Gastroesophageal sphincter (tissue), 4 donors: ENCODE measurements around the gene STAT6. TPM values are rescaled to one million over a fixed set of nuclear protein-coding genes. Genes with fewer than 3 reads are reported as not detected.

Source experiments
- ATAC-seq: fragments of 150-250 bp; one replicate; pipeline ENCODE4 v1.9.1; 2016; ENCODE audit warnings: mild to moderate bottlenecking, moderate library complexity
- H3K27ac ChIP-seq, 4 donors: fragments of 200-600 bp; sonication (generic) in 3 of 4; 1 replicate in 3 of 4; 2 replicates in 1 of 4; pipeline ENCODE4 v1.5.1; 2016 to 2019
- H3K27me3 ChIP-seq: fragments of 200-600 bp; sonication (generic); one replicate; pipeline ENCODE4 v1.5.1; 2019
- H3K36me3 ChIP-seq, 2 donors: fragments of 200-600 bp; sonication (generic); one replicate each; pipeline ENCODE4 v1.5.1; 2019; ENCODE audit warnings: control low read depth in 1 of 2
- H3K4me1 ChIP-seq, 3 donors: fragments of 200-600 bp; sonication (generic); 1 replicate in 2 of 3; 2 replicates in 1 of 3; pipeline ENCODE4 v1.5.1; 2016 to 2019; ENCODE audit warnings: control low read depth in 2 of 3
- H3K4me3 ChIP-seq, 2 donors: fragments of 200-600 bp; sonication (generic); one replicate each; pipeline ENCODE4 v1.5.1; 2019; ENCODE audit warnings: mild to moderate bottlenecking in 1 of 2, moderate library complexity in 1 of 2
- H3K9me3 ChIP-seq, 3 donors: fragments of 200-600 bp; sonication (generic); one replicate each; pipeline ENCODE4 v1.5.1; 2017 to 2019; ENCODE audit warnings: control low read depth in 2 of 3
- CTCF ChIP-seq, 4 experiments: fragments of 200-600 bp in 2 of 4; fragments of 450-650 bp in 2 of 4; sonication (generic) in 1 of 4; IDR thresholded peaks; one replicate each; pipeline ENCODE4 v1.5.1; 2017 to 2019; ENCODE audit warnings: antibody characterized with exemption in 4 of 4, mild to moderate bottlenecking in 2 of 4, moderate library complexity in 2 of 4
- EP300 ChIP-seq: sonication (generic); formaldehyde crosslinking; IDR thresholded peaks from one replicate; pipeline ENCODE4 v1.6.1; 2017; ENCODE audit warnings: antibody characterized with exemption, mild to moderate bottlenecking
- POLR2A ChIP-seq, 2 donors: fragments of 450-650 bp; IDR thresholded peaks; one replicate each; pipeline ENCODE4 v1.6.1; 2017; ENCODE audit warnings: antibody characterized with exemption in 2 of 2, mild to moderate bottlenecking in 2 of 2, moderate library complexity in 1 of 2
- POLR2AphosphoS5 ChIP-seq: sonication (generic); formaldehyde crosslinking; IDR thresholded peaks from one replicate; pipeline ENCODE4 v1.6.1; 2017; ENCODE audit warnings: antibody characterized with exemption
- WGBS, 2 donors: methylation state at CpG; one replicate each; pipeline ENCODE4 v1.1.5; 2018; ENCODE audit warnings: low coverage in 1 of 2; 5-methylcytosine and 5-hydroxymethylcytosine counted together
- total RNA-seq, 4 donors: library from RNA; depleted of rRNA; stranded (reverse); fragments of >200 nt; gene quantifications; one replicate each; pipeline ENCODE4 v1.1.0, GENCODE V29; 2016

The STAT6 gene
- total RNA-seq, 4 donors from 2014 or later = 92.5 to 166 (median 156) TPM

GRCh38 chr12:57092529-57092862, 18.7 kb downstream of the STAT6 start:
- Histone ChIP-seq H3K27me3 (no peaks in the 10 kb centered on the region), H3K9me3 (no peaks in the 10 kb centered on the region), H3K4me1 (peaks cover 5 to 76% (median 44%) of the 10 kb centered on the region in 3 donors), H3K27ac (peak overlapping the region in 3 of 4 donors; percentile 99 to 100 (median 100)), H3K36me3 (peaks cover 0 to 63% of the 10 kb centered on the region in 2 donors), H3K4me3 (peak overlapping the region in 1 of 2 donors; percentile 95)
- WGBS, 2 donors = 36 to 51% methylated on average over 4 to 5 of the region's 5 CpGs
- no peak for ATAC-seq
- TF ChIP-seq EP300 (no peak), POLR2A (IDR thresholded peaks at IDR 0.05) (no peak), CTCF (IDR thresholded peaks at IDR 0.05) (no peak), POLR2AphosphoS5 (no peak)

- no peaks in the 10 kb centered on the region for H3K27me3 ChIP-seq
- peaks cover 5 to 74% (median 44%) of the 10 kb centered on the region in 3 donors for H3K4me1 ChIP-seq
- ATAC-seq = no peak
- TF ChIP-seq EP300 = no peak
- TF ChIP-seq CTCF (IDR thresholded peaks at IDR 0.05) = no peak
- TF ChIP-seq POLR2AphosphoS5 = no peak
- TF ChIP-seq POLR2A (IDR thresholded peaks at IDR 0.05) = no peak
- H3K9me3 ChIP-seq = no peaks in the 10 kb centered on the region
- peak overlapping the region in 3 of 4 donors; percentile 99 to 100 (median 100) for H3K27ac ChIP-seq
- H3K4me3 ChIP-seq = peak overlapping the region in 1 of 2 donors; percentile 95
- peaks cover 0 to 57% of the 10 kb centered on the region in 2 donors for H3K36me3 ChIP-seq
- 53 to 57% methylated on average over 5 to 15 of the region's 25 CpGs for WGBS, 2 donors
Observed at GRCh38 chr12:57091638-57092528, 19.3 kb downstream of the STAT6 start.

- H3K4me3 ChIP-seq = peak overlapping the region in 1 of 2 donors; percentile 95
- H3K27ac ChIP-seq = peak overlapping the region in 3 of 4 donors; percentile 99 to 100 (median 100)
- H3K27me3 ChIP-seq = no peaks in the 10 kb centered on the region
- H3K36me3 ChIP-seq = peaks cover 0 to 49% of the 10 kb centered on the region in 2 donors
- no peak for ATAC-seq
- no peaks in the 10 kb centered on the region for H3K9me3 ChIP-seq
- 59% methylated on average over 5 of the region's 22 CpGs; no CpG with 5 or more reads in 1 of the 2 donors for WGBS, 2 donors
- peaks cover 5 to 72% (median 44%) of the 10 kb centered on the region in 3 donors for H3K4me1 ChIP-seq
- TF ChIP-seq POLR2A (IDR thresholded peaks at IDR 0.05) (no peak), POLR2AphosphoS5 (peak; percentile 10), CTCF (IDR thresholded peaks at IDR 0.05) (peak in 3 of 4 experiments; percentile 24 to 30 (median 26))
Observed at GRCh38 chr12:57090924-57091637, 20.1 kb downstream of the STAT6 start.

- TF ChIP-seq POLR2AphosphoS5 = no peak
- peaks cover 0 to 43% of the 10 kb centered on the region in 2 donors for H3K36me3 ChIP-seq
- no peaks in the 10 kb centered on the region for H3K9me3 ChIP-seq
- peaks cover 5 to 75% (median 44%) of the 10 kb centered on the region in 3 donors for H3K4me1 ChIP-seq
- H3K27ac ChIP-seq = peak overlapping the region; percentile 68 to 100 (median 100)
- H3K27me3 ChIP-seq = no peaks in the 10 kb centered on the region
- 20 to 22% methylated on average over 1 to 2 of the region's 6 CpGs for WGBS, 2 donors
- ATAC-seq = no peak
- peak overlapping the region; percentile 55 to 95 for H3K4me3 ChIP-seq
Observed at GRCh38 chr12:57090490-57090889, 20.7 kb downstream of the STAT6 start.
